A549 treated with Mapracorat at 1 μM for 4 hours (cell line): ENCODE results near the gene UGT2A3. TPM values are rescaled to one million over a fixed set of nuclear protein-coding genes. Genes with fewer than 3 reads are reported as not detected.

Experiments used
- total RNA-seq: library from RNA; stranded (reverse); fragments of 200-300 nt; extraction: Qiagen RNA extraction; gene quantifications from 5 replicates; pipeline ENCODE4 v1.2.3, GENCODE V29; 2022

UGT2A3 gene
- total RNA-seq, result 0.06 to 0.10 TPM (median 0.07 TPM) in 5 replicates

DNA sequence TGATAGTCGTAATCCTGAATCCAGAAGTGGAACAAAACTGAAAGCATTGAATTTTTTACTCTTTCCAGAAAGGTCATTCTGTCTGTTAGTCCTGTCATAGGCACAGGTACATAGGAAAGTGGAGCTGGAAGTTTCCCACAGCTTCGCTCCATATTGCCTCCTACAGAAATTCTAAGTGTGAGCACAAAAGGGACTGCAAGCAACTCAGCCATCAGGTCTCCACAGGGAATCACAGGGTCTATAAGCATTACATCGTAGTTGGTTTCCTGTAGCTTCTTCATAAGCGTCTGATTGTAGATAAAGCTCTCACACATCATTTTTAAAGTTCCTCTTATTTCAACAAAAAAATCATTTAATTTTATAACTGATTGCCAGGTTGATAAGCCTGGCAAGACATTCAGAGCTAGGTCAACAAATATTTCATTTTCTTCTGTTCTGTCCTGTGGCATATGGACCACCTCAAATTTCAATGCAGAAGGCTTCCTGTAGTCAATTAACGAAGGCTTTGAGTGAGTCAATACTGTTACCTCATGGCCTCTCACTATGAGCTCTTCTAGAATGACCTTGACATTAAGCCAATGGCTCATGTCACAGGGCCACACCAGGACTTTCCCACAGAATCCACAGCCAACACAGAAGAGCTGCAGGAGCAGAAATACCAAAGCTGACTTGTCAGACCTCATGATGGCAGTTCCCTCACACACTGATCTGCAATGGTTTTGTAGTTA is at the start of gene UGT2A3:
Gene UGT2A3 (minus strand): TSS at position 727 of the 728 bp plus-strand sequence. CDS start 44 bp downstream, at position 683.

Other genes with a start within 250 kb of the UGT2A3 start
- 0.15 TPM in 1 of 5 replicates, not detected in the others for gene UGT2B10, start 135.8 kb downstream of the UGT2A3 start, total RNA-seq
- gene UGT2B7, start 144.7 kb upstream of the UGT2A3 start, total RNA-seq, result 0.14 to 0.46 TPM (median 0.19 TPM) in 5 replicates